A673 (cell line): Measurements from ENCODE around the gene HSD11B2.

ENCODE experiments used
- CTCF ChIP-seq: fragments of 300-800, 200-600 bp; sonication (generic); conservative IDR thresholded peaks from 2 replicates; pipeline ENCODE4 v1.5.1; 2017; ENCODE audit warnings: low read depth, mild to moderate bottlenecking, antibody characterized with exemption, low read length, moderate library complexity, mixed read lengths
- EZH2 ChIP-seq: fragments of 200-600 bp; sonication (generic); IDR thresholded peaks from 2 replicates; pipeline ENCODE4 v1.6.1; 2017; ENCODE audit warnings: borderline replicate concordance, low read depth, mild to moderate bottlenecking, mixed read lengths, antibody characterized with exemption, low read length; ENCODE audit not compliant: poor library complexity, severe bottlenecking

- TF ChIP-seq CTCF (no peak), EZH2 (no peak)
Measured at GRCh38 chr16:67483150-67483549, 52.2 kb downstream of the HSD11B2 start, which contains the start of gene AGRP.
